ENCODE data around the gene C16orf74. TPM values are rescaled to one million over a fixed set of nuclear protein-coding genes. Genes with fewer than 3 reads are reported as not detected.

Gene C16orf74
- total RNA-seq, 6 experiments from 2014 or later: 0.31 to 0.98 (median 0.70) TPM; not detected in 2

DNA sequence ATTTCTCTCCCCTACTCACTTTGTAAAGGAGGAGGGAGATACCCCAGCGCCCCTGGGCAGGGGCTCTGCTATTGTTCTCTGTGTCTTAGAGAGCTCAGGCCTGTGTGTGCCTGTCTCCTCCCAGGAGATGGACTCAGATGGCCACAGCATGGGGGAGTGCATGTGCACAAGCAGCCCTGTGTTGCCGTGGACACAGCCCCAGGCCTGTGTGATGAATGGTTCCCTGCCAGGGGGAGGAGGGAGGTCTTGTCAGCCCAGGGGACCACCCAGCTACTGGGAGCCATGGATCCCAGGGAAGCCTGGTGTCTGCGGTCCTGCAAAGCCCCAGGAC, 88.4 kb downstream of the C16orf74 start:
- Histone ChIP-seq H3K4me1 (no peaks in the 10 kb centered on the region), H3K4me3 (no peak overlapping the region), H3K9me3 (no peaks in the 10 kb centered on the region), H3K36me3 (peaks cover 7 to 91% (median 44%) of the 10 kb centered on the region in 4 donors), H3K27ac (no peak overlapping the region), H3K27me3 (no peaks in the 10 kb centered on the region)
- ATAC-seq: no peak
- no peak for TF ChIP-seq POLR2A (IDR thresholded peaks at IDR 0.05)
- no peak for TF ChIP-seq CTCF (IDR thresholded peaks at IDR 0.05)
- DNase-seq: peak in 1 of 3 donors; percentile 22
- intact Hi-C loops (cut with DNase I): loop anchor here in 1 of 2 donors (5.0 kb wide), 1 partner anchor 55 kb away; no protein-coding TSS in a partner anchor
- no CpG with 5 or more reads among the region's 3 CpGs for WGBS (ENCODE audit: insufficient coverage, low coverage, low lambda C conversion rate, missing lambda C conversion rate)

GRCh38 chr16:85661740-85662481, 89.0 kb downstream of the C16orf74 start:
- Histone ChIP-seq H3K9me3 (no peaks in the 10 kb centered on the region), H3K27me3 (no peaks in the 10 kb centered on the region), H3K36me3 (peaks cover 7 to 91% (median 44%) of the 10 kb centered on the region in 4 donors), H3K4me3 (no peak overlapping the region), H3K27ac (no peak overlapping the region), H3K4me1 (no peaks in the 10 kb centered on the region)
- intact Hi-C loops (cut with DNase I): loop anchor here in 1 of 2 donors (5.0 kb wide), 1 partner anchor 55 kb away; no protein-coding TSS in a partner anchor
- 92% methylated on average over 14 of the region's 26 CpGs for WGBS (ENCODE audit: insufficient coverage, low coverage, low lambda C conversion rate, missing lambda C conversion rate)
- TF ChIP-seq POLR2A (IDR thresholded peaks at IDR 0.05) (no peak), CTCF (IDR thresholded peaks at IDR 0.05) (no peak)
- ATAC-seq: no peak
- DNase-seq: peak in 2 of 3 donors; percentile 17 to 31

- Histone ChIP-seq H3K27ac (no peak overlapping the region), H3K36me3 (peaks cover 7 to 91% (median 45%) of the 10 kb centered on the region in 4 donors)
- intact Hi-C loops (cut with DNase I): loop anchor here in 1 of 2 donors (5.0 kb wide), 1 partner anchor 56 kb away; no protein-coding TSS in a partner anchor
Measured at GRCh38 chr16:85660843-85661739, 89.8 kb downstream of the C16orf74 start.

More at GRCh38 chr16:85660843-85661739, 89.8 kb downstream of the C16orf74 start:
- 92% methylated on average over 9 of the region's 42 CpGs for WGBS (ENCODE audit: insufficient coverage, low coverage, low lambda C conversion rate, missing lambda C conversion rate)
- Histone ChIP-seq H3K27me3 (no peaks in the 10 kb centered on the region), H3K9me3 (no peaks in the 10 kb centered on the region), H3K4me3 (no peak overlapping the region), H3K4me1 (no peaks in the 10 kb centered on the region)
- TF ChIP-seq POLR2A (IDR thresholded peaks at IDR 0.05) (no peak), CTCF (IDR thresholded peaks at IDR 0.05) (no peak)
- ATAC-seq: no peak
- peak in 2 of 3 donors; percentile 21 to 52 for DNase-seq
